ENCODE results near the gene E4F1. TPM values are rescaled to one million over a fixed set of nuclear protein-coding genes. Genes with fewer than 3 reads are reported as not detected.

Gene E4F1
- total and polyA plus RNA-seq, 2 of the 13 experiments (the other 11 are each of a cell fraction or from before 2014, with no cell fraction given), result 13.8 to 19.5 TPM

DNA sequence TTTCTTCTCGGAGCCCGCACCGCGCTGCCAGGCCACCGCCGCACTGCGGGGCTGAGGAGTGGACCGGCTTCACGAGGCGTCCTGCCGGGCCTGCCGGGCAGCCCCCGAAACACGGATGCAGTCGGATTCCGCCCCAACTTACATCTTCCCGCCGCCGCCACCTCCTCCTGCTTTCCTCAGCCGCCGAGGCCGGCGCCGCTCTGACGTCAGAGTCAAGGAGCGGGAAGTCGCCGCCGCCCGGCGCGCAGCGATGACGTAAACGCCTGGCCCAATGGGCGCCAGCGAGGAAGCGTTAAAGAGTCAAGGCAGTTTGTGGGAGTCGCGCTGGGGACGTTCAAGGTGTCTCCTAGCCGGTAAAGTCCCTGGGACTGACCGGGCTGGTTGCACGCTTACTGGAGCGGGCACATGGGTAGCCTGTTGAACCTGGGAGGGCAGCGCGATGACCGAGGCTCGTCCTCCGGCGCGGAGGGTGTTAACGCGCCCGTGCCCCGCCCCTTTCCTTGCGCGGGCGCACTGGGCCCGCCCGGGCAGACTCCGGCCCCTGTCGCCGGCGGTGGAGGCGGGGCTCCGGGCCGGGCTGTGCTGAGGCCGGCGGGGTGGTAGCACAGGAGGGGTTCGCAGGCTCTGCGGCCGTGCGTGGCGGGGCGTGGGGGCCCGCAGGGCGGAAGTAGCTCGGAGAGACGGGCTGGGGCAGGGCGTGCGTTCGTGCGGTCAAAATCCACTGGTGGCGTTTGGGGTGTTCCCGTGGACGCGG lies 44.7 kb downstream of the E4F1 start, which contains the start of gene RNPS1 (continued):
- TF ChIP-seq SNAPC2 (CRISPR knock-in tag; IDR thresholded peaks at IDR 0.05), result peak; percentile 78; the same call in 1 of the 2 replicates
- TF ChIP-seq NFKBIZ (CRISPR knock-in tag; IDR thresholded peaks at IDR 0.05), result peak; percentile 65
- no peak for TF ChIP-seq ZNF562 (CRISPR knock-in tag; IDR thresholded peaks at IDR 0.05; ENCODE audit: borderline replicate concordance)
- peak; percentile 85 for TF ChIP-seq ZSCAN21 (CRISPR knock-in tag; IDR thresholded peaks at IDR 0.05; ENCODE audit: borderline replicate concordance)
- peak; percentile 67; the same call in 1 of the 2 replicates for TF ChIP-seq NFATC3 (CRISPR knock-in tag; IDR thresholded peaks at IDR 0.05)
- no peak for TF ChIP-seq ZFP36L1 (CRISPR knock-in tag; IDR thresholded peaks at IDR 0.05)
- peak; percentile 100 for TF ChIP-seq DR1 (CRISPR knock-in tag; IDR thresholded peaks at IDR 0.05)
- peak; percentile 81; the same call in 1 of the 2 replicates for TF ChIP-seq ZNF510 (CRISPR knock-in tag; IDR thresholded peaks at IDR 0.05; ENCODE audit: low read depth)
- TF ChIP-seq TEAD2 (CRISPR knock-in tag; IDR thresholded peaks at IDR 0.05), result no peak
- TF ChIP-seq, protein P1, sequence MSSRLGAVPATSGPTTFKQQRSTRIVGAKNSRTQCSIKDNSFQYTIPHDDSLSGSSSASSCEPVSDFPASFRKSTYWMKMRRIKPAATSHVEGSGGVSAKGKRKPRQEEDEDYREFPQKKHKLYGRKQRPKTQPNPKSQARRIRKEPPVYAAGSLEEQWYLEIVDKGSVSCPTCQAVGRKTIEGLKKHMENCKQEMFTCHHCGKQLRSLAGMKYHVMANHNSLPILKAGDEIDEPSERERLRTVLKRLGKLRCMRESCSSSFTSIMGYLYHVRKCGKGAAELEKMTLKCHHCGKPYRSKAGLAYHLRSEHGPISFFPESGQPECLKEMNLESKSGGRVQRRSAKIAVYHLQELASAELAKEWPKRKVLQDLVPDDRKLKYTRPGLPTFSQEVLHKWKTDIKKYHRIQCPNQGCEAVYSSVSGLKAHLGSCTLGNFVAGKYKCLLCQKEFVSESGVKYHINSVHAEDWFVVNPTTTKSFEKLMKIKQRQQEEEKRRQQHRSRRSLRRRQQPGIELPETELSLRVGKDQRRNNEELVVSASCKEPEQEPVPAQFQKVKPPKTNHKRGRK (CRISPR knock-in tag; IDR thresholded peaks at IDR 0.05), result no peak
- TF ChIP-seq, protein P2, sequence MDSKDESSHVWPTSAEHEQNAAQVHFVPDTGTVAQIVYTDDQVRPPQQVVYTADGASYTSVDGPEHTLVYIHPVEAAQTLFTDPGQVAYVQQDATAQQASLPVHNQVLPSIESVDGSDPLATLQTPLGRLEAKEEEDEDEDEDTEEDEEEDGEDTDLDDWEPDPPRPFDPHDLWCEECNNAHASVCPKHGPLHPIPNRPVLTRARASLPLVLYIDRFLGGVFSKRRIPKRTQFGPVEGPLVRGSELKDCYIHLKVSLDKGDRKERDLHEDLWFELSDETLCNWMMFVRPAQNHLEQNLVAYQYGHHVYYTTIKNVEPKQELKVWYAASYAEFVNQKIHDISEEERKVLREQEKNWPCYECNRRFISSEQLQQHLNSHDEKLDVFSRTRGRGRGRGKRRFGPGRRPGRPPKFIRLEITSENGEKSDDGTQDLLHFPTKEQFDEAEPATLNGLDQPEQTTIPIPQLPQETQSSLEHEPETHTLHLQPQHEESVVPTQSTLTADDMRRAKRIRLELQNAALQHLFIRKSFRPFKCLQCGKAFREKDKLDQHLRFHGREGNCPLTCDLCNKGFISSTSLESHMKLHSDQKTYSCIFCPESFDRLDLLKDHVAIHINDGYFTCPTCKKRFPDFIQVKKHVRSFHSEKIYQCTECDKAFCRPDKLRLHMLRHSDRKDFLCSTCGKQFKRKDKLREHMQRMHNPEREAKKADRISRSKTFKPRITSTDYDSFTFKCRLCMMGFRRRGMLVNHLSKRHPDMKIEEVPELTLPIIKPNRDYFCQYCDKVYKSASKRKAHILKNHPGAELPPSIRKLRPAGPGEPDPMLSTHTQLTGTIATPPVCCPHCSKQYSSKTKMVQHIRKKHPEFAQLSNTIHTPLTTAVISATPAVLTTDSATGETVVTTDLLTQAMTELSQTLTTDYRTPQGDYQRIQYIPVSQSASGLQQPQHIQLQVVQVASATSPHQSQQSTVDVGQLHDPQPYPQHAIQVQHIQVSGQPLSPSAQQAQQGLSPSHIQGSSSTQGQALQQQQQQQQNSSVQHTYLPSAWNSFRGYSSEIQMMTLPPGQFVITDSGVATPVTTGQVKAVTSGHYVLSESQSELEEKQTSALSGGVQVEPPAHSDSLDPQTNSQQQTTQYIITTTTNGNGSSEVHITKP (CRISPR knock-in tag; IDR thresholded peaks at IDR 0.05; ENCODE audit: low read depth), result peak; percentile 73
- TF ChIP-seq, protein P3, sequence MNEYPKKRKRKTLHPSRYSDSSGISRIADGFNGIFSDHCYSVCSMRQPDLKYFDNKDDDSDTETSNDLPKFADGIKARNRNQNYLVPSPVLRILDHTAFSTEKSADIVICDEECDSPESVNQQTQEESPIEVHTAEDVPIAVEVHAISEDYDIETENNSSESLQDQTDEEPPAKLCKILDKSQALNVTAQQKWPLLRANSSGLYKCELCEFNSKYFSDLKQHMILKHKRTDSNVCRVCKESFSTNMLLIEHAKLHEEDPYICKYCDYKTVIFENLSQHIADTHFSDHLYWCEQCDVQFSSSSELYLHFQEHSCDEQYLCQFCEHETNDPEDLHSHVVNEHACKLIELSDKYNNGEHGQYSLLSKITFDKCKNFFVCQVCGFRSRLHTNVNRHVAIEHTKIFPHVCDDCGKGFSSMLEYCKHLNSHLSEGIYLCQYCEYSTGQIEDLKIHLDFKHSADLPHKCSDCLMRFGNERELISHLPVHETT (CRISPR knock-in tag; conservative IDR thresholded peaks at IDR 0.05), result peak; percentile 94; the same call in 1 of the 2 replicates
- peak; percentile 83 for TF ChIP-seq ZNF605 (CRISPR knock-in tag; IDR thresholded peaks at IDR 0.05)
- no peak for TF ChIP-seq SIX4 (CRISPR knock-in tag; IDR thresholded peaks at IDR 0.05)
- TF ChIP-seq, protein P4, sequence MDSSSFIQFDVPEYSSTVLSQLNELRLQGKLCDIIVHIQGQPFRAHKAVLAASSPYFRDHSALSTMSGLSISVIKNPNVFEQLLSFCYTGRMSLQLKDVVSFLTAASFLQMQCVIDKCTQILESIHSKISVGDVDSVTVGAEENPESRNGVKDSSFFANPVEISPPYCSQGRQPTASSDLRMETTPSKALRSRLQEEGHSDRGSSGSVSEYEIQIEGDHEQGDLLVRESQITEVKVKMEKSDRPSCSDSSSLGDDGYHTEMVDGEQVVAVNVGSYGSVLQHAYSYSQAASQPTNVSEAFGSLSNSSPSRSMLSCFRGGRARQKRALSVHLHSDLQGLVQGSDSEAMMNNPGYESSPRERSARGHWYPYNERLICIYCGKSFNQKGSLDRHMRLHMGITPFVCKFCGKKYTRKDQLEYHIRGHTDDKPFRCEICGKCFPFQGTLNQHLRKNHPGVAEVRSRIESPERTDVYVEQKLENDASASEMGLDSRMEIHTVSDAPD (CRISPR knock-in tag; IDR thresholded peaks at IDR 0.05), result 0 out of 2 replicates have a peak, but pooled peaks have one; percentile 24
